Measurements from ENCODE around the gene GIMAP6.
"Not testable (repeated sequence)": the region's sequence is repeated elsewhere in the genome, so short reads cannot be mapped to it uniquely, and the experiment has no call there.

GIMAP6 gene

DNA sequence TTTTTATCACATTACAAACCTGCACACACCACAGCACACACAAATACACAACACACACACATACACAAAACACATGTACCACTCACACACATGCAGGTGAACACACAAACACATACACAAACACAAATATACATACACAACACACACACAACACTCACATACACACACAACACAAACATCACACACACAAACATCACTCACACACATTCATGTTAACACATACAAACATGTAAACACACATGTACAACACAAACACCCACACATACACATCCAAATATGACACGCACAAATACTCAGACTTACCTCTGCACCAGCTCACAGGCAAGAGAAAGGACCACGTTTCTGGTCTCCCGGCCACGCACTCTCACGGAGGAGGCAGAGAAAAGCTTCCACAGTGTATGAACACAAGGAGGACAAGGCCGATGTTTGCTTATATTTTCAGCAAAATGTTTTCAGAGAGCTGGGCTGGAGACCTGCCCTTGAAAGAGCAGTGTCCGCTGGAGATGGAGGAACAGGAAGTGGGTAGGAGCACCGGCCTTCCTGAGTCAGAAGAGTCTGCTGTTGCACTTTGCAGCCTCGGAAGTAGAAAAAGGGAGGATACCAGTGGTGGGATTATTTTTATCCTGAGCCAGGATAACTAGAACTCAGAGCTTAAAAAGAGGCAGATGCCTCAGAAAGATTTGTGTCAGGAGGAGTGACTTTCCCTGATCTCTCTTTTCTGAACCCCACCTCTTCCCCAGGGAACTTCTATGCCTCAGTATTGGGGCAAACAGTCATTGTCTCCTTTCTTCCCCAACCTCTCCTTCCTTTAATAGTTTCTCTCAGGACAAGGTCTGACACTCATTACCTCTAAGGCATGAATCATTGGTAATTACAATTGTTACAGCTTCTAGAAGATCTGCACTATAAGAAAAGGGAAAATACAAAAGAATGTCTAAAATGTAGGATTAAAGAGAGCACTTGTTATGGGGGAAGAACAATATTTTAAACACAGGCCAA is at the start of gene GIMAP6:
Gene GIMAP6, minus strand, starts transcription at position 520 of the 999 bp plus-strand sequence. CDS start 2,243 bp downstream, outside the sequence.
- DNase-seq (ENCODE audit: low spot score), result no peak

DNA sequence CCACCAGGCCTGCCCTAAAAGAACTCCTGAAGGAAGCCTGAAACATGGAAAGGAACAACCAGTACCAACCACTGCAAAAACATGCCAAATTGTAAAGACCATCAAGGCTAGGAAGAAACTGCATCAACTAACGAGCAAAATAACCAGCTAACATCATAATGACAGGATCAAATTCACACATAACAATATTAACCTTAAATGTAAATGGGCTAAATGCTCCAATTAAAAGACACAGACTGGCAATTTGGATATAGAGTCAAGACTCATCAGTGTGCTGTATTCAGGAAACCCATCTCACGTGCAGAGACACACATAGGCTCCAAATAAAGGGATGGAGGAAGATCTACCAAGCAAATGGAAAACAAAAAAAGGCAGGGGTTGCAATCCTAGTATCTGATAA is 48.2 kb upstream of the GIMAP6 start:
- not testable (repeated sequence) for DNase-seq (ENCODE audit: low spot score)

DNA sequence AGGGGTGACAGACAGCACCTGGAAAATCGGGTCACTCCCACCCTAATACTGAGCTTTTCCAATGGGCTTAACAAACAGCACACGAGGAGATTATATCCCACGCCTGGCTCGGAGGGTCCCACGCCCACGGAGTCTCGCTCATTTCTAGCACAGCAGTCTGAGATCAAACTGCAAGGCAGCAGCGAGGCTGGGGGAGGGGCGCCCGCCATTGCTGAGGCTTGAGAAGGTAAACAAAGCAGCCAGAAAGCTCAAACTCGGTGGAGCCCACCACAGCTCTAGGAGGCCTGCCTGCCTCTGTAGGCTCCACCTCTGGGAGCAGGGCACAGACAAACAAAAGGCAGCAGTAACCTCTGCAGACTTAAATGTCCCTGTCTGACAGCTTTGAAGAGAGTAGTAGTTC is 46.4 kb upstream of the GIMAP6 start:
- not testable (repeated sequence) for DNase-seq (ENCODE audit: low spot score)

DNA sequence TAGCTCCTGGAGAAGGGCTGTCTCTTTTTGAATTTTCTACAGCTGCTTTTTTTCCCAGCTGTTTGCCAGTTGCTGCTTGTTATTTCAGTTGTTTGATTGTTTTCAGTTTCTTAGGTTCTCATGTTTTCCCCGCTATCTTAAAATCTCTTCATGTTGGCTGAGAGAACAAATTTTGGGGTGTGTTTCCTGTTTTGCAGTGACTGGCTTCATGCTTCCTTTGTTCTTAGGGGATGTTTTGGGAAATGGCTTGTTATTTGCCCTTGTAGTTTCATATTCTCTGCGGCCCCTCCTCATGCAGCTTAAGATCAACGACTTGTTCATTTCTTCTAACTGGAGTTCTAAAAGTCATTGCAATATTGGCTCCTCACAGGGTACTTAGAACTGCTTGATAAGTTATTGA is 44.7 kb upstream of the GIMAP6 start:
- not testable (repeated sequence) for DNase-seq (ENCODE audit: low spot score)

DNA sequence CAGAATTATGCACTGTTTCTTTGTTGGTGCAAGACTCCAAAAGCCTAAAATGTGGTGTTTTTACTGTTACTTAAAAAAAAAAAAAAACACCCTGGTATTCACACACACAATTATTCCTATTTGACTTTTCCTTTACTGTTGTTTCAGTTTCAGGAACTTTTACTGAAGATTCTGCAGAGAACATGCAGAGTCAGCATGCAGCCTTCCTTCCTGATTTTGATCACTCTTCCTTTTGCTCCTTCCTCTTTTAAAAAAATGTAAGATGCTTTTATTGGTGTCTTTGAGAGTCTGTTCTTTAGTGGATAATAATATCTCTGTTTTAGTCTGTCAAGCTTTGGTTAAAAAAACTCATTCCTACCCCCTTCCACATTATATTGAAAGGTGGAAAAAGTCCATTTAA is 44.1 kb upstream of the GIMAP6 start:
- not testable (repeated sequence) for DNase-seq (ENCODE audit: low spot score)

DNA sequence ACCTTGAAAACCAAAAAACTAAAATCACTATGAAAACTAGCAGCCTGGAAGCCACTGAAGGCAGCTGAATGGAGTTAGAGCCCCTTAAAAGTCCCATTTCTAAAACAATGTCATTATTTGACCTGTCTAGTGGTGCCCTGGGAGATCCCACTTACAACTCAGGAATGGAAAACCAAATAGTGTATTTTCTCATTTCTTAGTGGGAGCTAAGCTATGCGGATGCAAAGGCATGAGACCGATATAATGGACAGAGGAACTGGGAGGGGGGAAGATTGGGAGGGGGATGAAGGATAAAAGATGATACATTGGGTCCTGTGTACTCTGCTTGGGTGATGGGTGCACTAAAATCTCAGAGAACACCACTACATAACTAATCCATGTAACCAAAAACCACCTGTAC is 43.5 kb upstream of the GIMAP6 start:
- no peak for DNase-seq (ENCODE audit: low spot score)

DNA sequence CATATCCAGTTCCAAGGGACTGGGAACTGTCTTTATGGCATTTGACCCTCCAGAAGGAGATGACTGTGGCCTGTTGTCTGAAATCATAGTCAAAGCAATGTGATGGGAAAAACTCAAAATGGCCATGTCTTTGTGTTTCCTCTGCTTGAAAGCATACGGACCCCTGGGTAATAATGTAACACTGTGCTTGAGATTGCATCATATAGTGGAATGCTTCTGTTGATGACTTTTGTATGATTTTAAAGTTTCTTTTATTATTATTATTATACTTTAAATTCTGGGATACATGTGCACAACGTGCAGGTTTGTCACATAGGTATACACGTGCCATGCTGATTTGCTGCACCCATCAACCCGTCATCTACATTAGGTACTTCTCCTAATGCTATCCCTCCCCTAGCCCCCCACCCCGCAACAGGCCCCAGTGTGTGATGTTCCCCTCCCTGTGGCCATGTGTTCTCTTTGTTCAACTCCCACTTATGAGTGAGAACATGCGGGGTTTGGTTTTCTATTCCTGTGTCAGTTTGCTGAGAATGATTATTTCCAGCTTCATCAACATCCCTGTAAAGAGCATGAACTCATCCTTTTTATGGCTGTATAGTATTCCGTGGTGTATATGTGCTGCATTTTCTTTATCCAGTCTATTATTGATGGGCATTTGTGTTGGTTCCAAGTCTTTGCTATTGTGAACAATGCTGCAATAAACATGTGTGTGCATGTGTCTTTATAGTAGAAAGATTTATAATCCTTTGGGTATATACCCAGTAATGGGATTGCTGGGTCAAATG is 39.8 kb upstream of the GIMAP6 start:
- DNase-seq (ENCODE audit: low spot score), result not testable (repeated sequence)

DNA sequence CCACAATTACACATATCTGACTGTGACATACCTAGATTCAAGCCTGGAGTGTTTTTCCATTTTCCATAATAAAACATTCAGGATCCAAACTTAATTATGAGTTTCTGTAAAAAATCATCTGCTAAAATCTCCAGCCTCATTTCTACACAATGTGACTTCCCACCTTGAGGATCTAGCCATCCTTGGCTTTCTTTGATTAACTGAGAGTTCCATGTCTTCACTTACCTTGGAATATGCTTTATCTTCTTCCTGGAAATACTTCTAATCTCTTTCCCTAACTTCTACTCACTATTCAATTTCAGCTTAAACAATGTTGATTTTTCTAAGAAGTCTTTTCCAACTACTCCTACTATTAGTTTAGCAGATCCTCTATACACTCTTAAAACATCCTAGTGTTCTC is 36.8 kb upstream of the GIMAP6 start:
- no peak for DNase-seq (ENCODE audit: low spot score)

DNA sequence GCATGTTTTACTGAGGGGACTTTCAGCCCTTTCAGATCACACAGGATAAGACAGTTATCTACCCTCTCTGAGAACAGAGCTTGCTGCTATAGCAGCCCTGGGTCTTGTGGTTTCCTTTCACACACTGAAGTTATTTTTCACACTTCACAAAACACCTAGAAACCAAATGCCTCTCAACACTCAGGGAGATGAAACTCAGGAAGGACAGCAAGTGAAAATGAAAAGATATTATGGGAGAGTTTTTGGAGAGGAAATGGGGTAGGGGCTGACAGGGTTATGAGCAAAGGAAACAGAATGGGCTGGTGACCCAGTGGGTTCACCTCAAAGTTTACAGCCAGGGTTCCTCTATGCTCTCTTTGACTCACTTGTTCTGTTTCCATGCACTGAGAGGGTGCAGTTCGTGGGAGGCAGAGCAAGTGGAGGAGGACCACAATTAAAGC is 36.3 kb upstream of the GIMAP6 start:
- DNase-seq (ENCODE audit: low spot score), result no peak

DNA sequence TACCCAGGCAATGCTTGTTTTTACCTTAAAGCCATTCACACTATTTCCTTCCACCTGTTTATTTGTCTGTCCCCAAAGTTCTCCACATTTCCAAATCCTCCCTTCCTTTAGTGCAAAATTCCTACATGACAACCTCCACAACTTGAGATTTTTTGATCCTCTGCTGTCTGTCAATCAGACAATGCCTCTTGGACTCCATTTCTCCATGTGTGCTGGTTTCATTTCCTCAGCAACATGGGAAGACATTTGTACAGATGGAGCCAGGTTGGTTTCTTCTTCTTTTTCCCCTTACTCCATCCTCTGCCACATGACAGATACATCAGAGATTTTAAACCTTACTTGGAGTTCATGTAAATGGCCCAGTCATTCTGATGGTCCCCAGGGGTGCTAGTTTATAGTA is 34.2 kb upstream of the GIMAP6 start:
- DNase-seq (ENCODE audit: low spot score), result no peak

DNA sequence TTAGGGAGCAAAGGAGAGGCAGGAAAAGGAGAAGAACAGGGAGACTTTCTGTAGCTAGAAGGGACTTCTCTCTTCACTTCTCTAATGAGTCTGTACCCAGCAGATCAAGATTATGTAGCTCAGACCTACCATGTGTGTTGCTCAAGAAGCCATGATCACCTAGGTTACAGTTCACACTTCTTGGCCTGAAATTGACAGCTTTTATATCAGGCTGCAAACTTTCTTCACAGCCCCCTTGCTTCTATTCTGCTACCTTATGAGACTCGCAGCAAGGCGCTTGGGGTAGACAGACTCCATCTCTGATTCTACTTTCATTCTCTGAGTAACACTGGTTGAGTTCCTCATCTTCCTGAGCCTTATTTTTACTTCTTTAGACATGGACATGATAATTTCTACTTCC is 33.7 kb upstream of the GIMAP6 start:
- no peak for DNase-seq (ENCODE audit: low spot score)

DNA sequence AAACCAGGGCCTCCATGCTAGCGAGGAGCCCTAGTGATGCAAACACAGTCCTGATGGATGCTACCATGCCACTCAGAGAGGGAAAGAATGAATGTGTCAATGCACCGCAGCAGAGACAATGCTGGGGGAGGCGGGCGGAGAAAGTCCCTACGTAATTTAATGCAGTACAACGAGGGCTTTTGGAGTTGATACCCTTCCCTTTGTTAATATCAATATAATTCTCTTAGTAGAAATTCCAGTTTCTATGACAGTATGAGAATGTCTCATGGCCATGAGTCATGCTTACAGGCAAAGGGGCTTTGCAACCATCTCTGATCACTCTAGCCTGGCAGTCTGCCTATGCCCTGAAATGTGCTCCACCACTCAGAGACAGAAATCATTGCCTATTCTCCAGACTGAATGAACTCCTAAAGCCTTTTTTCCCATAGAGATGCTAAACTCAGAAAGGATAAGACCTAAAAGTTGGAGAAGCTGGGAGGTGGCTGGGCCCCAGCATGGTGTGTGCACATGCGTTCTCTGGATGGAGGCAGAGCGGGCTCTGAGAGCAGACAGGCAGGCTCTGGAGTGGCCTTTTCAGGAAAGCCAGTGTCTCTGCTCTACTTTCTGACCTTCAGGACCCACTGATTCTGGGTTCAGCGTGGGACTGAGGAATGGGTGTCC is 33.0 kb upstream of the GIMAP6 start:
- no peak for DNase-seq (ENCODE audit: low spot score)

DNA sequence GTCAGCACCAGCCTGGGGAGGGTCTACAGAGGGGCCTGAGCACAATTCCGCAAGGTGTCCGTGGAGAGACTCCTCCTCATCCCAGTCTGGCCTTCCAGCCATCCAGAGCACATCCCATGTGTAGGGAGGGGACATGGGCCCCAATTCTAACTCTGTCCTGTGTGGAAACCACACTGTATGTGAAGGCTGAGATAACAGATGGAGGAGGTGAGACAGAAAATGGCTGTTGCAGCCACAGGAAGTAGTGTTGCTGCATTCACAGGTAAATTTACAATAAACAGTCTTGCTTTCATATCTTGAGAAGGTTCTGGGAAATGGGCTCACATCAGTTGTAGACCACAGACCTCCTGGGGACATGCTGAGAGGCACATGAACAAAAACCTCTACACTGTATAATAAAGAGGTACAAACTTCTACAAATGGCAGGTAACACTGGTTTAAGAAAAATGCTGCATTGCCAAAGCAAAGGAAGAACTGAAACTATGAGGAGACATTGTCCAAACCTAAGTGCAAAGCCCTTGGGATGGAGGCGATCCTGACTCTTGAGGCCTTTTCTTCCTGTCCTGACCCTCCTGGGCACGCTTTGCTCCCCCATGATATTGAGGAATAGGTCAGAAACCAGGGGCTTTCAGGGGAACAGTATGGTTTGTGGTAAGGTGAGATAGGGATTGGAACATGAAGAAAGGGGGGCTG is 31.8 kb upstream of the GIMAP6 start:
- no peak for DNase-seq (ENCODE audit: low spot score)

DNA sequence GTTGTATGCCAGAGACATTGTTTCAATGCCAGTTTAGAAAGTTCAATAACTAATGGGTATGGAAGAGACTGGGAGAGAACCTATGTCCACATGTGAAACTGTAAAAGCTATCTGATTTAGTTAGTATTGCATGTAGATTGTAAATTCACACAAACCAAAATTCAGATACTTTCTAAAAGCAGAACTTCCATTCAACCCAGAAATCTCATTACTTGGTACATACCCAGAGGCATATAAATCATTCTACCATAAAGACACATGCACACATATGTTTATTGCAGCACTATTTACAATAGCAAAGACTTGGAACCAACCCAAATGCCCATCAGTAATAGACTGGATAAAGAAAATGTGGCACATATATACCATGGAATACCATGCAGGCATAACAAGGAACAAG is 30.6 kb upstream of the GIMAP6 start:
- DNase-seq (ENCODE audit: low spot score), result not testable (repeated sequence)

DNA sequence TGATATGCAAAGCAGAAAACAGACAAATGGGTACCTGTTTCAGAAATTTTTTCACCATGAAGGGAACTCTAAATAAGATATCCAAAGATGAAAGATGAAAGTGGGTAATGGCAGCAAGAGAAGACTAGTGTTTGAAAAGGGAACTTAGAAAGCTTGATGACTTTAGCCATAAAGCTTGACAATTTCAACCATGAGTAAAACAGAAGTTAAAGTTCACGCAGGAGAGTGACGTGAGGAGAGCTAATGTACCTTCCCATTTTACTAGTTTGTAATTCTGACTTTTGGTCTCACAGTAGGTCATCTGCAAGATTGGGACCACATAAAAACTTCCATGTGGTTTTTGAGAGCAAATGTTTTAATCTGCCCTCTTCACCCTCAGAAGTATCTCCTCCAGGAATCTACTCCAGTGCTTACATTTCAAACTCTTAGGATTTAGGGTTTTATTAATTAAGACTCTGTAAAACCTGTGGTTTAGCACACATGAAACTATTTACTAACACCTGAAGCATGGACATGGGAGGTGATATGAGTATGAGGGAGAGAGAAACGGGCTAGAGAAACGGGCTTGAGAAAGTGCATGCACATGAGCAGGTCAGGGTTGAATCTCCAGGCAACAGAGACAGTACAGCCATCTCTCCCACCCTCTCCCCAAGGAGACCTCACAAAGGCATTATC is 28.9 kb upstream of the GIMAP6 start:
- DNase-seq (ENCODE audit: low spot score), result no peak

DNA sequence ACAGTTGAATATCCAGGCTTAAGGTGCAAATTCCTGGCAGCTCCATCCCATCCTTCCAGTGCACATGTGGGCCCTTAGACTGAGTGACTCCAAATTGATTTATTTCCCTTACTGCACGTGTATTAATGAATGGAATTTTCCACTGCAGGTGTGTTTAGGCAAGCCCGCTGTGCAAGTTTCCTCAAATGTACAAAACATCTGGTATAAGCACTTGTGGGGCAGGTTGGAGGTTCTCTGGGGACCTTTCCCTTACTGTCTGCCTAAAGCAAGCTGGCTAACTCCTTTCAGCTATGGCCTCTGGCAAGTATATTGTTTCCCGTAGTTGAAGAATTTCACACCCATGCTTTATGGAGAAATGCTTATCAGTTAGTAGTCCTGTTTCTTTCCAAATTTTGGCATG is 25.3 kb upstream of the GIMAP6 start:
- no peak for DNase-seq (ENCODE audit: low spot score)

DNA sequence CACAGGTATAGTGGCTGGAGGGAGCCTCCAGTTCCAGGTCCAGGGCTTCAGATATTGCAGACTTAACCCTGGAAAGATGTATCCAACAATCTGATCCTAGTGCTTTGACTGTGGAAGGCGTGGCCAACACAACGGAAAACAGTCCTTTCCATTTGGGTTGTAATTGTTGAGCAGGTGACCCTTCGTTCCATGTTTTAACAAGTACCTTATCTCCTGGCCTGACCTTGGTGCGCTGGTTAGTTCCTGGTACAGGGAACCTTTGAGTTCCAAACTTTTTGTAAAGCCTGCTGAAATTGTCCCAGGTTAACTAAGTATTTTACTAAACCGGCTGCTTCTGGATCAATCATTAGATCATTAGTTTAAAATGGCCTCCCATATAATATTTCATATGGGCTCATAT is 23.9 kb upstream of the GIMAP6 start:
- DNase-seq (ENCODE audit: low spot score), result no peak

DNA sequence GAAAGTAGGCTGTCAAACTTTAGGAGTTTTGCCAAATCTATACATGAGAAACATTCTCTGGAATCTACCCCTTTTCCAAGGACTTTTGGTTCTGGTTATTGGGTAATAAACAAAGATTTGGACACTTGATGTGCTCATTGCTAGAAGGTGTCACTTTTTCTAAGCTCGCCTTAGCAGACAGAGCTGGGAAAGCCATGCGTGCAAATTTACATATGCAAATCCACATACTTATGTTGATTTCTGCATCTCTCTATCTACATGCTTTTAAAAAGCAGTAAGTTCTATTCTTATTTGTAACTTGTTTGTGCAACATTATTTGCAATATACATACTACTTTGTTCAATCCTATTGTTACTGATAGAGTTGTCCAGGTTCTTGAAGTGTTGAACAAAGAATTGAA is 22.5 kb upstream of the GIMAP6 start:
- no peak for DNase-seq (ENCODE audit: low spot score)

DNA sequence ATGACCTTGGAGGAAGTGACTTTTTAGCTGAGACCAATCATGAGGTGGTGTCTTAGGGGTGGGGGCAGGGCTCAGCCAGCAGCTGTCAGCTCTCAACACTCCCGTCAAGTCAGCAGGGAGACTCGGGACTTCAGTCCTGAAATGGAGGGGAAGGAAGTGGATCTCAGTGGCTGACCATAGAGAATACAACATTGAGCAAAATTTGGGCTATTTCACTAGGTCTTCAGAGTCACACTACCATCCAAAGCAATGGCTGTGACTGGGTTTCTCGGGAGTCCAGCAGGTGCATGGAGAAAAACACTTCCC is 16.8 kb upstream of the GIMAP6 start:
- no peak for DNase-seq (ENCODE audit: low spot score)

DNA sequence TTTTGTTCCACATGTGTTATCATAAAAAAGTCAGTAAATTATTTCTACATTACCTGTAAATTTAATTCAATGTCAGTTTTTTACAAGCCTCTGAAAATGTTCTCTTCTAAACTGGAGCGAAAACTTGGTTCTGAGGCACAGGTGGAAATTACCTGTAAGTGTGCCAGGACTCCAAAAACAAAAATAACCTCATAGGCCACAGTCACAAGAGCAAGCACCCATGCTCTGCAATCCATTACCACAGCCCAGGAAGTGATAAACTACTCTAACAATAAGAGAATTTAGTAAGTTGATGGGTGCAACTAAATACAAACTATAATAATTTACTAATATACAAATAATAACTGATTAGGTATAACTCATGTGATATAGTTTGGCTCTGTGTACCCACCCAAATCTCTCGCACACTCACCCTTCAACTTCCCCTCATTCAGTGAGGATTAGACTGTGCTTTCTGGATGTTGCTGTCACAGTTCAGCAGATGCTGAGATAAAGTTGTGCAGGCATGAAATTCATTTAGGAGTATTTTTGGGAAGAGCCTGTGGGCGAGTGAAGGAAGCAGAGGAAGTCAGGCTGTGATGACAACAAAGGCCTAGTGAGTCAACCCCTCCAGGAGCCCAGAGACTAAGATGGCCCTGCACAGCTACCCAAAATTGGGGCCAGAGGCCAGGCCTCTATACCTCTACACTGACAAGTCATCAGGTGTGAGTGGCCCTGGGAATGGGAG is 16.3 kb upstream of the GIMAP6 start:
- no peak for DNase-seq (ENCODE audit: low spot score)
